ENCODE results near the gene CASQ2. TPM values are rescaled to one million over a fixed set of nuclear protein-coding genes. Genes with fewer than 3 reads are reported as not detected.

CASQ2 gene
- total and polyA plus RNA-seq, 2 of the 13 experiments (the other 11 are each of a cell fraction or from before 2014, with no cell fraction given) = not detected

- no peaks in the 10 kb centered on the region for H3K27me3 ChIP-seq (ENCODE audit: control insufficient read depth in 1 of 2, insufficient read depth in 2 of 2, low read length in 2 of 2)
- H3K79me2 ChIP-seq (ENCODE audit: insufficient read depth, low read length) = no peaks in the 10 kb centered on the region
- POLR2A ChIA-PET = no interaction called here
- H3K27ac ChIP-seq (ENCODE audit: extremely low read length, insufficient read depth, low read length) = no peak overlapping the region
- ATAC-seq (no peak), FAIRE-seq (no peak), DNase-seq (ENCODE audit: low spot score) (no peak)
- no TSS peak for BruUV-seq (replicated peaks)
- H3K4me3 ChIP-seq (replicated peaks in 1 of 3; ENCODE audit: insufficient read depth in 1 of 3, low read depth in 2 of 3, low read length in 3 of 3) = no peak overlapping the region
- H2AFZ ChIP-seq (ENCODE audit: low read length) = no peak overlapping the region
- no peak overlapping the region for H3K4me2 ChIP-seq (ENCODE audit: low read depth, low read length)
- 62% methylated on average over 4 of the region's 4 CpGs for WGBS (ENCODE audit: low lambda C conversion rate)
- TF ChIP-seq ZNF772 (CRISPR knock-in tag; IDR thresholded peaks at IDR 0.05) = no peak
- no peak for TF ChIP-seq ZNF687 (CRISPR knock-in tag; IDR thresholded peaks at IDR 0.05)
- TF ChIP-seq SMARCC2 (IDR thresholded peaks at IDR 0.05) = no peak
- no peak for TF ChIP-seq HHEX (CRISPR knock-in tag; IDR thresholded peaks at IDR 0.05)
- TF ChIP-seq TRIM24 (CRISPR knock-in tag; IDR thresholded peaks at IDR 0.05) = no peak
- TF ChIP-seq CBFB (CRISPR knock-in tag; IDR thresholded peaks at IDR 0.05) = no peak
- no peak for TF ChIP-seq TBL1XR1 (IDR thresholded peaks at IDR 0.05; ENCODE audit: borderline replicate concordance, low read length, partially characterized antibody)
- TF ChIP-seq TCF7 (IDR thresholded peaks at IDR 0.05; ENCODE audit: low read depth) = no peak
- TF ChIP-seq POLR2AphosphoS5 (IDR thresholded peaks at IDR 0.05; ENCODE audit: low read depth, low read length) = no peak
- no peak for TF ChIP-seq HCFC1 (IDR thresholded peaks at IDR 0.05; ENCODE audit: low read depth, low read length)
- TF ChIP-seq HNRNPH1 (optimal IDR thresholded peaks at IDR 0.05; ENCODE audit: low read depth, low read length) = no peak
- no peak for TF ChIP-seq ZNF749 (CRISPR knock-in tag; IDR thresholded peaks at IDR 0.05; ENCODE audit: borderline replicate concordance)
- no peak for TF ChIP-seq FOXK2 (IDR thresholded peaks at IDR 0.05)
- no peak for TF ChIP-seq ZMAT3 (CRISPR knock-in tag; conservative IDR thresholded peaks at IDR 0.05)
- no peak for TF ChIP-seq CHD4 (IDR thresholded peaks at IDR 0.05; ENCODE audit: borderline replicate concordance, low read length)
- TF ChIP-seq POGZ (CRISPR knock-in tag; IDR thresholded peaks at IDR 0.05) = no peak
- no peak for TF ChIP-seq TBX3 (IDR thresholded peaks at IDR 0.05; ENCODE audit: borderline replicate concordance)
- TF ChIP-seq TFAP4 (IDR thresholded peaks at IDR 0.05; ENCODE audit: borderline replicate concordance, low read depth) = no peak
- TF ChIP-seq, protein P1, sequence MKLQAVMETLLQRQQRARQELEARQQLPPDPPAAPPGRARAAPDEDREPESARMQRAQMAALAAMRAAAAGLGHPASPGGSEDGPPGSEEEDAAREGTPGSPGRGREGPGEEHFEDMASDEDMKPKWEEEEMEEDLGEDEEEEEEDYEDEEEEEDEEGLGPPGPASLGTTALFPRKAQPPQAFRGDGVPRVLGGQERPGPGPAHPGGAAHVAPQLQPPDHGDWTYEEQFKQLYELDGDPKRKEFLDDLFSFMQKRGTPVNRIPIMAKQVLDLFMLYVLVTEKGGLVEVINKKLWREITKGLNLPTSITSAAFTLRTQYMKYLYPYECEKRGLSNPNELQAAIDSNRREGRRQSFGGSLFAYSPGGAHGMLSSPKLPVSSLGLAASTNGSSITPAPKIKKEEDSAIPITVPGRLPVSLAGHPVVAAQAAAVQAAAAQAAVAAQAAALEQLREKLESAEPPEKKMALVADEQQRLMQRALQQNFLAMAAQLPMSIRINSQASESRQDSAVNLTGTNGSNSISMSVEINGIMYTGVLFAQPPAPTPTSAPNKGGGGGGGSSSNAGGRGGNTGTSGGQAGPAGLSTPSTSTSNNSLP (IDR thresholded peaks at IDR 0.05; ENCODE audit: low read depth, low read length) = no peak
- in situ Hi-C loops (cut with HindIII; ENCODE audit: extremely low pct_ligation_motif_present, low pct_unique_long_range_greater_than_20kb) (no loop called here), intact Hi-C loops (cut with micrococcal nuclease; ENCODE audit: unreplicated experiment) (no loop called here)
- no peak overlapping the region for H3K9ac ChIP-seq (ENCODE audit: insufficient read depth, low read depth, low read length)
- H3K4me1 ChIP-seq (ENCODE audit: insufficient read depth, low read length) = peaks cover 38% of the 10 kb centered on the region
- H3K36me3 ChIP-seq (replicated peaks in 1 of 2; ENCODE audit: control insufficient read depth in 1 of 2, insufficient read depth in 2 of 2, low read length in 2 of 2) = no peaks in the 10 kb centered on the region
- H3K9me3 ChIP-seq (ENCODE audit: low read length) = no peaks in the 10 kb centered on the region
- H4K20me1 ChIP-seq (ENCODE audit: insufficient read depth, low read length) = no peaks in the 10 kb centered on the region
- CTCF ChIA-PET (ENCODE audit: low intra/inter-chr PET ratio, low total read pairs) = no interaction called here
Observed at GRCh38 chr1:115729756-115730155, 38.8 kb downstream of the CASQ2 start.
